Hypothalamus (tissue), 51 donors: ENCODE data around the gene PCNT.
A peak's percentile ranks its signal among the peaks of the same experiment; 100 is the strongest.
"Not testable (repeated sequence)": the region's sequence is repeated elsewhere in the genome, so short reads cannot be mapped to it uniquely, and the experiment has no call there.

Experiments used
- DNase-seq, 51 donors: peaks; one replicate each; lab custom pipeline; 2025; lab: John Stamatoyannopoulos, UW

The PCNT gene

DNA sequence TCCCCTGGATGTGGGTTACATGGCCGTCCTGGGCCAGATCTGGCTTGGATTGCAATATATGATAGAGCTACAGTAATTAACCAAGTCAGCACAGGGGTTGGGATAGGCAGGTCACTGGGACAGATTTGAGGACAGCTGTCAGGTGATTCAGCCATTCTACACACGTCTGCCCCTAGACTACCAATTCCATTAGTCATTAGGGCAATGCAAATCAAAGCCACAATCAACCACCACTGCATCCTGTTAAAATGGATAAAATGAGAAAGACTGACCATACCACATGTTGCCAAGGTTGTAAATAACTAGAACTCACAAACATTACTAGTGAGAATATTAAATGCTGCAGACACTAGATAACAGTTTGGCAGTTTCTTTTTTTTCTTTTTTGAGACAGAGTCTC lies 16.3 kb upstream of the PCNT start:
- no peak for DNase-seq

DNA sequence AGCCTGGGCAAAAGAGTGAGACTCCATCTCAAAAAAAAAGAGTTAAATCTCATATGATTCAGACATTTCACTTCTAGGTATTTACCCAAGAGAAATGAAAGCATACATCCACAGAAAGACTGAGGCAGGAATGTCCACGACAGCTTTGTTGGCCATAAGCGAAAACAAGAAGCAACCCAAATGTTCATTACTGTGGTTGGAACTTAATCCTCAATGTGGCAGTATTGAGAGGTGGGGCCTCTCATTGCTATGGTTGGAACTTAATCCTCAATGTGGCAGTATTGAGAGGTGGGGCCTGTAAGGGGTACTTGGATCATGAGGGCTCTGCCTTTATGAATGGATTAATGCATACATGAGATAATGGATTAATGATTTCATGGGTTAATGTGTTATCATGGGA lies 15.5 kb upstream of the PCNT start:
- no peak for DNase-seq

DNA sequence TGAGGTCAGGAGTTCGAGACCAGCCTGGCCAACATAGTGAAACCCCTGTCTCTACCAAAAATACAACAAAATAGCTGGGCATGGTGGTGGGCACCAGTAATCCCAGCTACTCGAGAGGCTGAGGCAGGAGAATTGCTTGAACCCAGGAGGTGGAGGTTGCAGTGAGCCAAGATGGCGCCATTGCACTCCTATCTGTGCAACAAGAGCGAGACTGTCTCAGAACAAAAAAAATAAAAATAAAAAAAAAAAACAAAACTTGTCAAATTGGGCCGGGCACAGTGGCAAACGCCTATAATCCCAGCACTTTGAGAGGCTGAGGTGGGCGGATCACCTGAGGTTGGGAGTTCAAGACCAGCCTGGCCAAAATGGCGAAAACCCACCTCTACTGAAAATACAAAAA lies 13.7 kb upstream of the PCNT start:
- not testable (repeated sequence) for DNase-seq

DNA sequence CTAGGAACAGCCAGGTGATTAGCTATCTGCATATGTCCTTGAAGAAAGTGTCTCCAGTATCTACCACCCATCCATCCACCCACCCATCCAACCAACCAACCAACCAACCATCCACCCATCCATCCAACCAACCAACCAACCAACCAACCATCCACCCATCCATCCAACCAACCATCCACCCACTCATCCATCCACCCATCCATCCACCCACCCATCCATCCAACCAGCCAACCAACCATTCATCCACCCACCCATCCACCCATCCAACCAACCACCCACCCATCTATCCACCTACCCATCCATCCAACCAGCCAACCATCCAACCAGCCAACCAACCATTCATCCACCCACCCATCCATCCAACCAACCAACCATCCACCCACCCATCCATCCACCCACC lies 12.4 kb upstream of the PCNT start:
- no peak for DNase-seq

DNA sequence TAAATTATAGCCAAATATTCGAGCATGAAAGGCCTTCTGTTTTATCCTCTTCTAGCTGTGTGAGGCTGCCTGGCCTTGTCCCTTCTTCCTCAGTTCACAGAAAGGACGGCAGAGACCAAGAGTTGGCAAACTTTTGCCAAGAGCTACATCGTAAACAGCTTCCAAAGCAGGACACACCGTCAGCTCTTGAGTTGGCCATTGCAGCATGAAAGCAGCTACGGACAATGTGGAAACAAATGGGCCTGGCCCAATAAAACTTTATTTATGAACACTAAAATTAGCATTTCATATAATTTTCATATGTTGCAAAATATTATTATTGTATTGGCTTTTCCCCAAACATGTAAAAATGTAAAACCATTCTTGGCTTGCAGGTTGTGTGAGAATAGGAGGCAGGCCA lies 11.0 kb upstream of the PCNT start:
- DNase-seq, result no peak

DNA sequence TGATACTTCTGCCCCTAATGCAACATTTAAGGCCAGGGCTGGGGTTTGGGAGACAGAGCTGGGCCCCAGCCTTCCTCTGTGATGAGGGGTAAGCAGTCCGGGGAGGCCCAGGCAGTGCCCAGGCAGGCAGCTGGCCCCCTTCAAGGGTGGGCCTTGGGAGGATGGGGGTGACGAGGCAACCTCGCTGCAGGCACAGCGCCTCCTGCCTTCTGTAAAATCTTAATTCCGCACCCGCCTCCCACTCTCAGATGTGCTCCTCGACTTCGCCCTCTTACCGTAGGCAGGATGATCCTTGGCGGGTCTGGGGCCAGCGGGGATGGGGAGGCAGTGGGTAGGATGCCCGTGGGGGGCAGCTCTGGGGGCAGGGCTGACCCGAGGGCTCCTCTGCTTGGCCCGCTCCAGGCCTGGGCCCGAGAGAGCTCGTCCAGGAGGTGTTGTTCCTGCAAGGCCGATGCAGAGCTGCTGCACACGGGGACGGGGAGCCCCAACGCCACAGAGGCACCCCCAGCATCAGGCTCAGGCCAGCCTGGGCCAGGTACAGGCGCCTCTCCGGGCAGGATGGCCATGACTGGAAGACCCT lies 9.4 kb upstream of the PCNT start:
- DNase-seq, result no peak

DNA sequence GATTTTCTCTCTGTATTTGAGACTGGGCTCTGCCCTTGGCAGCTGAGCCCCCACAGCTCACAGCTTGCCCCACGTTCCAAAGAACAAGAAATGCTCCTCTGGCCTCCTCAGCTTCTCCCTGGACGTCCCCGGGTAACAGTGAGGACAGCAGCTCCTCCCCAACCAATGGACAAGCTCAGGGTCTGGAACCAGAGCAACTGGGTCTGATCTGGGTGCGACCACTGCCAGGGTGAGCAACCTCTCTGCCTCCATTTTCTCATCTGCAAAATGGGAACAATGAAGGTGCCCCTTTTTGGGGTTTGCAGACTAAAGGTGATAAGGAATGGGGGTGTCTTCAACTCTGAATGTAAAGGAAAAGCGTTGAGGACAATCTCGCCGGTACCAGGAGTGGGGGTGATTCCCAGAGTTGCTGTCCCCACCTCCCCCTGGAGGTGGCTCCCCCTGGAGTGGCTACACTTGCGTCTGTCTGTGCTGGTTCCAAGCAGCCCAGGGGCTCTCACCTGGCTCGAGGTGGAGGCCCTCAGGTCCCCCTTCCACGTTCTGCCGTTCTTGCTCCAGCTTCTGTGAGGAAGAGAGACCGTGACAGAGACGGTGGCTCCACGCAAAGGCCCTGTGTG lies 7.1 kb upstream of the PCNT start:
- no peak for DNase-seq

DNA sequence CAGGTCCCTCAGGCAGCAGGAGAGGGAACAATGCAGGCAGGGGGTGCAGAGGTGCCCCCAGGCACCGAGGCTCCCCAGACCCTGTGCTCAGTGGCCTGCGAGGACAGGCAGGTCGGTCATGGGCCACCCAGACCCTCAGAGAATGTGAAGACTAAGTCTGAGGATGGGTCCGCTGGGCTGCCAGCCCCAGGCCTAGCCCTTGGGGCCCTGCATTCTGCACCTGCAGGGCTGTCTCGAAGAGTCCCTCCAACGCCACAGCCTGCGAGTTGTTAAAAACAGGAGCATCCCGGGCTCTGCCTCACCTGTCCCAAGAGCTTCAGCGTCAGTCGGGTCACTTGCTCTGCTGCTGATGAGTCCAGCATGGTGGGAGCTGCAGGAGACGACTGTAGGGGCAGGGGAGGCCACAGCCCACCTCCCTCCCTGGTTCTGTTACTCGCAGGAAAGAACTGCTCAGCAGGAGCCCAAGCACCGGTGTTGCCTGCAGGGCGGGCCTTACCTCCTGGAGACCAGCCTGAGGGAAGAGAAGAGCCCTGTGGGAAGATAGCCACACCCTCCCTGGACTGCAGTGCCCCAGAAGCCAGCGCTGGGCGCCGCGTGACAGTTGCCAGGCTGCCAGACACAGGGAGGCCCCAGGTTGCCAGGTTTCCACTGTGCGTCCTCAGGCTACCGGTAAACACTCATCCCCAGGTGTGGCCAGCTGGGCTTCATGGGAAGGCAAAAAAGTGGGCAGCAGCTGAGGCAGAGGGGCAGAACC lies 6.1 kb upstream of the PCNT start:
- DNase-seq, result peak in 1 of 51 donors; percentile 26

DNA sequence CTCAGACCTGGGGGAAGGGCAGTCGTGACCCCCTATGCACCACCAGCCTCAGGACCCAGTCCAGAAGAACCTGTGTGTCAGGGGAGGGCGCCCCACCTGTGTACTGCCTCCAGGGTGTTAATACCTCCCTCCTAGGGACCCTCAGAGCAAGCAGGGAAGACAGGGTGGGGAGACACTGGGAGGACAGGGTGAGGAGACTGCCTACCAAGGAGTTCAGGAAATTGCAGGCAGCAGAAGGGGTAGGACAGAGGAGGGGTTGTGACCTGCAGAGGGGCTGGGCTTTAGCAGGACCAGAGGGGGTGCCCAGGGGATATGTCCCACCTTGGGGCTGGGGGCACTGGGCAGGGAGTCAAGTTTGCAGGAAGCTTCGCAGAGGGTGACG lies 5.5 kb upstream of the PCNT start:
- no peak for DNase-seq

DNA sequence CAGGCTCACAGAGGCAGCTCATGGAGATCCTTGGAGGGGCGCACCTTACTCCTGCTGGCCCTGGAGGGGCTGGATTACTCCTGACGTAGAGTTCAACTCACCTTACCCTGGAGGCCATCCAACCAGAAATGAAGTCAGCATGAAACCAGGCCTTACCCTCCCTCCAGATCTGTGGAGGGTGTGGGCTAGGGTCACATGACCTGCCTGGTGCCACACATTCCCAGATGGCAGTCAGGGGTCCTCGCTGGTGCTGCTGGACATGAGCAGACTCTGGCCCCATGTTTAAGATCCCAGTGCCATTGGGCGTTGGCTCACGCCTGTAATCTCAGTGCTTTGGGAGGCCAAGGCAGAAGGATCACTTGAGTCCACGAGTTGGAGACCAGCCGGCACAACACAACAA lies 4.8 kb upstream of the PCNT start:
- DNase-seq, result no peak

DNA sequence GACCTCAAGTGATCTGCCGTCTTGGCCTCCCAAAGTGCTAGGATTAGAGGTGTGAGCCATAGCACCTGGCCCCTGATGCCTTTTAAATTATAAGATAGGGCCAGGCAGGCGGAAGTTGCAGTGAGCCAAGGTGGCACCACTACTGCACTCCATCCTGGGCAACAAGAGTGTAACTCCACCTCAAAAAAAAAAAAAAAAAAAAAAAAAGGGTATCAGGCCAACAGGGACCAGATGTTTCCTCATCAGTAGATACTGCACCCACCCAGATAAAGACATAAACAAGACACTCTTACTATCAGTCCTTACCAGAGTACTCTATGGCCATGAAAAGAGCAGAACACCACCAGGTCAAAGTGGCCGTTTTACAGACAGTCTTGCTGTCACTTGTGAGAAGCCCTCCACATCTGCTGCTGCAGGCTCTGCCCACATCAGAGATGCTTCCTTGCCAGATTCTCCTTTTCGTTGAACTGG lies 3.6 kb upstream of the PCNT start:
- DNase-seq, result no peak

DNA sequence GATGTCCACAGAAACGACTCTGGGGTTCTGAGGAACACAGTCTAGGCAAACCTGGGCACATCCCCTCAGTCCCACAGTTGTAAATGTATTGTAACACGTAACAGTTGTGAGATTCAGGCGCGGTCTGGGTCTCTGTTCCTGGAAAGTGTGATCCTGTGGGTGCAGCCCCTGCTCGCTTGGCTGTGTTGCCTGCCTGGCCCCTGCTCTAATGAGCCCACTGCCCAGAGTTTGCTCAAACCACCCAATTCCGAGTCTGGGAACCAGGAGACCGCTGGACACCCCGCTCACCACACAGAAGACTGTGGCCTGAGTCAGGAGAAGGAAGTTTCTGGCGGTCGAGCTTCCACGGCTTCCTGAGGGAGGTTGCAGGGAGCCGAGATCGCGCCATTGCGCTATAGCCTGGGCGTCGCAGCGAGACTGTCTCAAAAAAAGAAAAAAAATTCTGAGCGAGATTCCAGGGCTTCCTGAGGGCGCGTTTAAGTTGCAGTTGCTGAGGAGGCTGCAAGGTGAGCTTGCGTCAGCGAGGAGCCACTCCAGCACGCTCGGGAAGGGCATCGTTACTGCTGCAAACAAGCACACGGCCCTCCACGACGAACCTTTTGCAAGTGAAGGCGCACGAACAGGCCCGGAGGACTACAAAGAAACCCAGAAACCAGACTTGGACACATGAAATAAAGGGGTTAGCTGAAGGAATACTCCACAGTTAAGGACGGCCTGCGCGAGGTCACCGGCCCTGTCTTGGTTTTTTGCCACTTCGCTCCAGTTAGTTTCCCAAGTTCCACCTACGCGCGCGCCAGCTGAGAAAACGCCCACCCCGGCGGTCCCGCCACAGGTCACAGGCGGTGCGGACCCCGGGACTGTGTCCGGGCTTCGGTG lies 1.4 kb upstream of the PCNT start:
- DNase-seq, result no peak

DNA sequence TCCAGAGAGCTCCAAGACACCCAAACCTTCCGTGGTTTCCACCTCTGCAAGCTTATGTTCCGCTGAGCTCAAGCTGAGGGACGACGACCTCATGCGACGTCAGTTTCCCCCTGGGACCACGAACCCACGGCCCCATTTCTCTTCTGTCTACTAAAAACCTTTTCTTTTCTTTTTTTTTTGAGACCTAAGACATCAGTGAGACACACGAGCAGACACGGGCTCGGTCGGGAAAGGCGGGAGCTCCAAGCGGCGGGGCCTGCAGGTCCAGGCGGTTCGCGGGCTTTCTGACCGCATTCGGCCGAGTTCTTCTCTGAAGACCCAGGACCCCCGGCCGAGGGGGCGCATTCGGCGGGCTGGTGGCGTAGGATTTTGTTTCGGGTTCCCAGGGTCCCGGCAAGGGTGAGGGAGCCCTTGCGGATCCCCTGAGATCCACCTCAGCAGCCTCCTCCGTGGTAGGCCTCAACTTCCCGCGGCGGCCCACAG lies 688 bp upstream of the PCNT start:
- peak in 5 of 51 donors; percentile 28 to 74 (median 56) for DNase-seq

DNA sequence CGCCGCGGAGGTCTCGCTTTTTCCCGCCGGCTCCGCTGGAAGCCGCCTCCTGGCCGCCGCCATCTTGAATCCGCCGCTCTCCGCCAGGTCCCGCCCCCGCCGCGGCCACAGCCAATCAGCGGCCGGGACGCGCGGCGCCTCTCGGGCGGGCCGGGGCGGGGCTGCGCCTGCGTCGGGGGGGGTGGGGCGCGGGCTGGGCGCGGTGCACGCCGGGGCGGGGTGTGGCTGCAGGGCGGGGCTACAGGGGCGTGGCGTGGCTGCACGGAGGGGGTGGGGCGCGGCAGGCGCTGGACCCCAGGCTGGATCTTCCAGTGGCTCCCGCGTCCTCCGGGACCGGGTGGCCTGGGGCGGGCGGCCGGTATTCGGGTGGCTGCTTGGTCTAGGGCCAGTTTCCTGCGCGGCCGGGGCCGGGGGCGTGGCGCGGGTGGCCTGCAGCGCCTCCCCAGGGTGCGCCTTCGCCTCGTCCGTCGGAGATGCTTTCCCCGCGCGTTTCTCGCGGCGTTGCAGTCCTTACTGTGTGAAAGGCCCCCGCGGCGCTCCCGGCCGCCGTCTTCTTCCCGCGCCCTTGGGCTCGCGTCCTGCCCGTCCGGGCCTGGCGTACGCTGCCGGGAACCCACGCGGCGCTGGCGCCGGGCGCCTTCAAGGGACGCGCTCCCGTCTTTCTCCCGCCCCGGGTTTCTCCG lies 575 bp downstream of the PCNT start:
- DNase-seq, result peak; percentile 27 to 93 (median 78)

DNA sequence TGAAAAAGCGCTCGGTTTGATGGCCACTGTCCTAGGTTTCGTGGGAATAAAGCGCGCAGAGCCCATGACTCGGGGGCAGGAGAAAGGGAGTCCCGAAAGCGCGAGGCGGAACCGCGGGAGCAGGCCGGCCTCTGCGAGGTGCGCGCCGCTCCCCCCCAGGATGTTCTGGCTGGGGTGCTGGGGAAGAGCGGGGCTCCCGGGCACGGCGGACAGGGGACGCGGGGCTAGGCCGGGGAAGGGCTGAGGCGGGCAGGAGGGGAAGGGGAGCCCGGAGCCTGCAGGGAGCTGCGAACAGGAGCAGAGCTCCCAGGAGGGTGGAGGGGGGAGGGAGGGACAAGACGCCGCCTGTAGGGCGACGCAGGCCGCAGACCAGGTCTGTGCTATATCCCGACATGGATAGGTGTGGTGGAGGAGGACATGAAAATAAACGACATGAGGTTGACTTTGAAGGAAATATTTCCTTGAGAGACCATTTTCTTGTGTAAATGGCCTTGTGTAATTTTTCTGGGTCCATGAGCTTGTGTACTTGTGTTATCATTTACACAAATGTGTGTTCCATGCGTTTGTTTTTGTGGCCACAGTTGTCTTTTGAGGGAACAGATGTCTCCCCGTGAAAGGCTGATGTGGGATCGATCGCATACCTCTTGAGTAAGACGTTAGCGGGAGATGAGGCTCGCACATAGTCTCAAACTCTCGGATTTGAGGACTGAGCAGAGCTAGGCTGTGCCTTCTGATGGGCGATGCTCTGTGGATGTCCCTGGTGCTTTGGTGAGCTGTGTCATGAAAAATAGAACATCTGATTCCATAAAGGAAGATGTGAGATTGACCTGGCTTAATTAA lies 1.3 kb downstream of the PCNT start:
- DNase-seq, result peak in 26 of 51 donors; percentile 10 to 57 (median 35)

DNA sequence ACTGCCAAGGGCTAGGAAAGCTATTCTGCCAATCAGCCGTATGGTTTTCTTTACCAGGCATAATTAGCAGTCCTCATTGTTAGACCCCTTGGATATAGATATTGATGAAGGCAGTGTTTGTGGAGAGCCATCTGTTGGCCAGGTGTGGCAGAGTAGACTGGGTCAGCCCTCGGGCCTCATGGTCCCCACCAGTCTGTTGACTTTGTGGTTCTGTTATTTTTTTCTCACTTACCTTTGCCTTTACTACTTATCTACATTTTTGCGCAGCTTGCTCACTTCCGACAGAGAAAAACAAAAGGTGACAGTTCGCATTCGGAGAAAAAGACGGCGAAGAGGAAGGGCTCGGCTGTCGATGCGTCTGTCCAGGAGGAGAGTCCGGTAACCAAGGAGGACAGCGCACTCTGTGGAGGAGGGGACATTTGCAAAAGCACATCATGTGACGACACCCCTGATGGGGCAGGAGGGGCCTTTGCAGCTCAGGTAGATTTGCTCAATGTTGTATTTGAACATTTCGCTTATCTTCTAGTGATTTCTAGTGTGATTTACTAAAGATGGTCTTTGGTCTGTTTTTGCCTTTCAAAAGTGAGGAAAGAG lies 2.3 kb downstream of the PCNT start:
- no peak for DNase-seq

DNA sequence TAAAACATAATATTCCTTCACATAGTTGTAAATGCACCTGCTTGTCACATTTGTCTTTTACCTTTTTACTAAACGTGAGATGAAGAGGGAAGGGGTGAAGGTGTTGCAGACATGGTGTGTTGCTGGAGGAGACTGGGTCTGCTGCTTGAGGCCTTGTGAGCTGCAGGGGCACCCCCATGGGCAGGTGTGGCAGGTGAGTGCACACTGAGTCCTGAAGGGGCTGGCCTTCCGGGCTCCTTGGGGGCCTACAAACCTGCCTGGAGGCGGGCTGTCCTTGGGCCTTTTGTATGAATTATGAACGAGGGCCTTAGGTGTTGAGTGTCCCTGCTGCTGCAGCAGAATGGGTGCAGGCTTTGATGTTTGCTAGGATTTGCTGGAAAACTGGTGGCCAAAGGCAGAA lies 3.8 kb downstream of the PCNT start:
- no peak for DNase-seq

DNA sequence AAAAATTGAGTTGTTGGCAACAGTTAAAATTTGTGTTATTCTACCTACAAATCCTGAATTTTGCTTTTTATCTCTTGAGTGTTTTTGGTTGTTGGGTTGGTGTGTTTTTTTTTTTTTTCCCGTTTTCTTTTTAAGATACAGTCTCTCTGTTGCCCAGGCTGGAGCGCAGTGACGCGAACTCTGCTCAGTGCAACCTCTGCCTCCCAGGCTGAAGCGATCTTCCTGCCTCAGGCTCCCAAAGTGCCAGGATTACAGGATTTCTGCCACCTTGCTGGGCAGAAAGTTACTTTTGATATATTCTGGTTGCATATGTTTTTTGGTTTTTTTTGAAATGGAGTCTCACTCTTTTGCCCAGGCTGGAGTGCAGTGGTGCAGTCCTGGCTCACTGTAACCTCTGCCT lies 4.2 kb downstream of the PCNT start:
- no peak for DNase-seq

DNA sequence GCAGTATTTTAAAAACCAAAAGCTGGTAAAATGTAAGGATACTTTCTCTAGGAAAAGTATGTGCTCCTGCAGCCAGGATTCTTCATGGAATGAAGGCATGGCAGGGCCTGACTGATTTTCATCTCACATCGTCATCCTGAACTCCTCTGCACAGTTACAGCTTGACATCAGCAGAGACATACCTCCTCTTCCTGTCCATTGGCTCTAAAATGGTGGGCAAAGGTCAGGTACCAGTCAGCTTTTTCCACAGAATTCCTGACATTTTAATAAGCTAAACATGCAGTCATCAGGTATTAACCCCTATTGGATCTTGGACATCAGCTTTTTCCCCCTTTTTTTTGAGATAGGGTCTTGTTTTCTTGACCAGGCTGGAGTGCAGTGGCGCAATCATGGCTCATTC lies 5.8 kb downstream of the PCNT start:
- DNase-seq, result no peak
